GM13976 (cell line): ENCODE results near the gene PPP1R13B.

Experiments used
- DNase-seq: peaks from one replicate; pipeline ENCODE4 v3.0.0; 2012; ENCODE audit warnings: low spot score
- CTCF ChIP-seq: IDR thresholded peaks from 2 replicates; pipeline ENCODE4 v1.5.1; 2012; ENCODE audit warnings: borderline replicate concordance, mild to moderate bottlenecking; ENCODE audit not compliant: insufficient read depth; ENCODE audit errors: extremely low read depth, missing control alignments, control extremely low read depth
- in situ Hi-C: fragments of 300-500 bp; cut with MboI; formaldehyde crosslinking; loops from one replicate; pipeline ENCODE4 v1.12.0; 2022; ENCODE audit warnings: low sequenced_read_pairs, mixed read lengths, inconsistent platforms; ENCODE audit not compliant: unreplicated experiment

Gene PPP1R13B

GRCh38 chr14:103880348-103881267 lies 33.2 kb upstream of the PPP1R13B start:
- in situ Hi-C loops: no loop called here
- DNase-seq: no peak
- TF ChIP-seq CTCF: no peak

- DNase-seq: no peak
- no peak for TF ChIP-seq CTCF
- in situ Hi-C loops: no loop called here
Observed at GRCh38 chr14:103879570-103880347, 32.4 kb upstream of the PPP1R13B start.

- no peak for TF ChIP-seq CTCF
- in situ Hi-C loops: no loop called here
- no peak for DNase-seq
Observed at GRCh38 chr14:103879118-103879569, 31.8 kb upstream of the PPP1R13B start.

- no peak for TF ChIP-seq CTCF
- DNase-seq: no peak
- in situ Hi-C loops: no loop called here
Observed at GRCh38 chr14:103878180-103878579, 30.8 kb upstream of the PPP1R13B start.

- TF ChIP-seq CTCF: no peak
- in situ Hi-C loops: no loop called here
- no peak for DNase-seq
Observed at GRCh38 chr14:103875010-103875409, 27.6 kb upstream of the PPP1R13B start.

- TF ChIP-seq CTCF: no peak
- DNase-seq: peak; percentile 75
- in situ Hi-C loops: no loop called here
Observed at GRCh38 chr14:103872481-103873113, 25.2 kb upstream of the PPP1R13B start.
